Subcutaneous adipose tissue (tissue), 4 donors: ENCODE data around the gene SNTG2. TPM values are rescaled to one million over a fixed set of nuclear protein-coding genes. Genes with fewer than 3 reads are reported as not detected.

Experiments used
- CTCF ChIP-seq: fragments of 450-650 bp; IDR thresholded peaks from one replicate; pipeline ENCODE4 v1.5.1; 2016; ENCODE audit warnings: low read depth, mild to moderate bottlenecking, control low read depth, antibody characterized with exemption, moderate library complexity
- total RNA-seq, 4 donors: library from RNA; depleted of rRNA; stranded (reverse); fragments of >200 nt; gene quantifications; one replicate each; pipeline ENCODE4 v1.1.0, GENCODE V29; 2016

Gene SNTG2
- total RNA-seq, 4 donors from 2014 or later = 4.2 to 17.4 (median 11.3) TPM

- no peak for TF ChIP-seq CTCF
Measured at GRCh38 chr2:1266351-1266750, 315.7 kb downstream of the SNTG2 start.

DNA sequence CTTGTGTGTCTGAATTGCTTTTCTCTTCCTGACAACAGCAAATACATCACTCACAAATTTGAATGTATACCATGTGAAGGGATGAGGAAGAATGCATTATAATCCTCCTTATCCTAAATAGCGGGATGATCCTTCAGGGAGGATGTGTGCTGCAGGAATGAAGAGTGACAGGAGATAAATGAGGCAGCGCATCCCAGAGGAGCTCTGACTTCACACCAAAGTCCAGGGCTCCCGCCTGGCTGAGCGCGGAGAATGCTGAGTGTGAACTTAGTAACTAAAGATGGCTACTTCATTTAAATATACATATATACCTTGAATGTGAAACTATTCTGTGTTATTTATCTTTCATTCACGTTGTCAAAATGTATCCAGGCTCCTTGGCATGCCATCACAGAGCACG, 317.4 kb downstream of the SNTG2 start:
- TF ChIP-seq CTCF = no peak

- TF ChIP-seq CTCF = no peak
Measured at GRCh38 chr2:1269812-1270211, 319.2 kb downstream of the SNTG2 start.

GRCh38 chr2:1272835-1273234, 322.2 kb downstream of the SNTG2 start:
- TF ChIP-seq CTCF = no peak

DNA sequence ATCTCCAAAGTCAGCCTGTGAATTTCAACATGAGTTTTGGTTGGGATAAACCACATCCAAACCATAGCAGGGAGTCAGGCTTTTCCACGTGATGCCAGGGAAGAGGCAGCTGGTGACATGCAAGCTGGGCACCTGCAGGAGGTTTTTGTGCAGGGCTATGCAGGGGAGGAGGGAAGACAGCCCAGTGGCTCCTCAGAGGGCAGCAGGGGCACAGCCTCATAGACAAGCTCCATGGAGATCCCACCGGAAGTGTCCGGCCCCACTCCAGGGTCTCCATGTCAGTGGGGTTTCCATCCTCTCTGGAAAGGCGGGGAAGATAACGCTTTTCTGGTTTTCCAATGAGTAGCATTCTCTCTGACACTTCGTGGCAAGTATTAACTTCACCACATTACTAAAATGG, 327.0 kb downstream of the SNTG2 start:
- no peak for TF ChIP-seq CTCF

- TF ChIP-seq CTCF = no peak
Measured at GRCh38 chr2:1278125-1278524, 327.5 kb downstream of the SNTG2 start.

DNA sequence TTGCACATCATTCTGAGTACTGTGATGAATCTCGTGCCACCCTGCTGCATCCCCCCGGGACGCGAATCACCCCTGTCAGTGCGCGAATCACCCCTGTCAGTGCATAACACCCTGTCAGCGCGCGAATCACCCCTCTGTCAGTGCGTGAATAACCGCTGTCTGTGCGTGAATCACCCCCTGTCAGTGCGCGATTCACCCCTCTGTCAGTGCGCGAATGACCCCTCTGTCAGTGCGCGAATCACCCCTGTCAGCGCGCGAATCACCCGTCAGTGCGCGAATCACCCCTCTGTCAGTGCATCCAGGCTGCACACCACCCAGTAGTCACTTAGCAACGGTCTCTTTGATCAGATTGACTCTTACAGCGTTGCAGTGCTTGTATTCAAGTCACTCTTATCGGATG, 328.2 kb downstream of the SNTG2 start:
- TF ChIP-seq CTCF = no peak
